ENCODE data around the gene TAF3. TPM values are rescaled to one million over a fixed set of nuclear protein-coding genes. Genes with fewer than 3 reads are reported as not detected.

Gene TAF3
- total and polyA plus RNA-seq, 8 donors = 2.3 to 13.4 (median 6.5) TPM

GRCh38 chr10:7901256-7901655 lies 83.0 kb downstream of the TAF3 start:
- H3K27ac ChIP-seq = no peak overlapping the region
- 93 to 100% (median 98%) methylated on average over 1 of the region's 1 CpG for WGBS, 5 donors
- H3K4me1 ChIP-seq = peaks cover 0 to 4% (median under 1%) of the 10 kb centered on the region in 4 donors
- H3K9me3 ChIP-seq = no peaks in the 10 kb centered on the region
- H3K27me3 ChIP-seq = no peaks in the 10 kb centered on the region
- no peak for DNase-seq
- no peak overlapping the region for H3K4me3 ChIP-seq
- peaks cover 0 to 12% (median 9%) of the 10 kb centered on the region in 4 donors for H3K36me3 ChIP-seq
- intact Hi-C loops (cut with DNase I; ENCODE audit: low total_unique reads) = no loop called here
- TF ChIP-seq EP300 (IDR thresholded peaks at IDR 0.05) = no peak
- TF ChIP-seq POLR2AphosphoS5 (IDR thresholded peaks at IDR 0.05) = no peak
- TF ChIP-seq, protein P1, sequence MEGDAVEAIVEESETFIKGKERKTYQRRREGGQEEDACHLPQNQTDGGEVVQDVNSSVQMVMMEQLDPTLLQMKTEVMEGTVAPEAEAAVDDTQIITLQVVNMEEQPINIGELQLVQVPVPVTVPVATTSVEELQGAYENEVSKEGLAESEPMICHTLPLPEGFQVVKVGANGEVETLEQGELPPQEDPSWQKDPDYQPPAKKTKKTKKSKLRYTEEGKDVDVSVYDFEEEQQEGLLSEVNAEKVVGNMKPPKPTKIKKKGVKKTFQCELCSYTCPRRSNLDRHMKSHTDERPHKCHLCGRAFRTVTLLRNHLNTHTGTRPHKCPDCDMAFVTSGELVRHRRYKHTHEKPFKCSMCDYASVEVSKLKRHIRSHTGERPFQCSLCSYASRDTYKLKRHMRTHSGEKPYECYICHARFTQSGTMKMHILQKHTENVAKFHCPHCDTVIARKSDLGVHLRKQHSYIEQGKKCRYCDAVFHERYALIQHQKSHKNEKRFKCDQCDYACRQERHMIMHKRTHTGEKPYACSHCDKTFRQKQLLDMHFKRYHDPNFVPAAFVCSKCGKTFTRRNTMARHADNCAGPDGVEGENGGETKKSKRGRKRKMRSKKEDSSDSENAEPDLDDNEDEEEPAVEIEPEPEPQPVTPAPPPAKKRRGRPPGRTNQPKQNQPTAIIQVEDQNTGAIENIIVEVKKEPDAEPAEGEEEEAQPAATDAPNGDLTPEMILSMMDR (IDR thresholded peaks at IDR 0.05) = no peak
- TF ChIP-seq POLR2A (IDR thresholded peaks at IDR 0.05) = no peak

GRCh38 chr10:7902413-7902812 lies 84.1 kb downstream of the TAF3 start:
- intact Hi-C loops (cut with DNase I; ENCODE audit: low total_unique reads) = no loop called here
- no peak overlapping the region for H3K4me3 ChIP-seq
- DNase-seq = no peak
- no peaks in the 10 kb centered on the region for H3K36me3 ChIP-seq
- peaks cover 0 to 13% (median 9%) of the 10 kb centered on the region in 4 donors for H3K4me1 ChIP-seq
- no peaks in the 10 kb centered on the region for H3K9me3 ChIP-seq
- H3K27ac ChIP-seq = no peak overlapping the region
- H3K27me3 ChIP-seq = no peaks in the 10 kb centered on the region
- TF ChIP-seq, protein P1 (IDR thresholded peaks at IDR 0.05) = no peak
- TF ChIP-seq EP300 (IDR thresholded peaks at IDR 0.05) (no peak), POLR2AphosphoS5 (IDR thresholded peaks at IDR 0.05) (no peak), POLR2A (IDR thresholded peaks at IDR 0.05) (no peak)
- 83 to 89% (median 88%) methylated on average over 8 of the region's 8 CpGs for WGBS, 5 donors

DNA sequence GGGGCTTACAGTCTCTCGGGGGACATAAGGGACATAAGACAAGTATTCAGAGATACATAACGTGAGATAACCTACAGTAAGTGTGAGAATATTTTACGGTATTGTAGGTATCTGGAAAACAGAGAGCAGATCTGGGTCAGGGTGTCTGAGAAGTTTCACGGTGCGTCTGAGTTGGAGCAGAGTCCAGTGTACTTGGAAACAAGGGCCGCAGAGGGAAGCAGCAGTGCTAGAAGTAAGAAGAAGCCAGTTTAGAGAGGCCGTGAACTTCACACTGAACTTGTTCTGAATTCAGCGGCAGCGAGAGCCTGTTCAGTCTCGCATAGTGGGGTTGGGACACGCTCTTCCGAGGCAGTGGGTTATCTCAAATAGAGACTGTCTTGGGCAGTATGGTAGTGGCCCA lies 85.5 kb downstream of the TAF3 start:
- peaks cover 0 to 17% (median 14%) of the 10 kb centered on the region in 4 donors for H3K4me1 ChIP-seq
- no peaks in the 10 kb centered on the region for H3K36me3 ChIP-seq
- no peaks in the 10 kb centered on the region for H3K9me3 ChIP-seq
- no peak overlapping the region for H3K4me3 ChIP-seq
- WGBS, 5 donors = 91 to 98% (median 94%) methylated on average over 12 of the region's 12 CpGs
- TF ChIP-seq, protein P1 (IDR thresholded peaks at IDR 0.05) = no peak
- TF ChIP-seq POLR2AphosphoS5 (IDR thresholded peaks at IDR 0.05) = no peak
- TF ChIP-seq EP300 (IDR thresholded peaks at IDR 0.05) = no peak
- TF ChIP-seq POLR2A (IDR thresholded peaks at IDR 0.05) = no peak
- intact Hi-C loops (cut with DNase I; ENCODE audit: low total_unique reads) = no loop called here
- no peak for DNase-seq
- no peak overlapping the region for H3K27ac ChIP-seq
- no peaks in the 10 kb centered on the region for H3K27me3 ChIP-seq

GRCh38 chr10:7906128-7906527 lies 87.8 kb downstream of the TAF3 start:
- whole genome bisulfite sequencing, 5 donors = 32 to 72% (median 48%) methylated on average over 2 of the region's 2 CpGs
- Histone ChIP-seq H3K27ac (no peak overlapping the region), H3K27me3 (no peaks in the 10 kb centered on the region), H3K4me1 (peaks cover 0 to 24% (median 18%) of the 10 kb centered on the region in 4 donors), H3K4me3 (no peak overlapping the region), H3K36me3 (no peaks in the 10 kb centered on the region), H3K9me3 (no peaks in the 10 kb centered on the region)
- TF ChIP-seq, protein P1 (IDR thresholded peaks at IDR 0.05) = no peak
- no peak for TF ChIP-seq POLR2A (IDR thresholded peaks at IDR 0.05)
- TF ChIP-seq EP300 (IDR thresholded peaks at IDR 0.05) = no peak
- TF ChIP-seq POLR2AphosphoS5 (IDR thresholded peaks at IDR 0.05) = no peak
- DNase-seq = no peak
- intact Hi-C loops (cut with DNase I; ENCODE audit: low total_unique reads) = no loop called here

Data from stomach (tissue), 9 donors.